GM19328 (cell line): ENCODE results near the gene MARK4.

Experiments used
- ATAC-seq: cut with Tn5 transposase; IDR thresholded peaks from one replicate; pipeline ENCODE4 v1.9.1; 2021; ENCODE audit warnings: mild to moderate bottlenecking, moderate library complexity; ENCODE audit not compliant: unreplicated experiment

MARK4 gene

DNA sequence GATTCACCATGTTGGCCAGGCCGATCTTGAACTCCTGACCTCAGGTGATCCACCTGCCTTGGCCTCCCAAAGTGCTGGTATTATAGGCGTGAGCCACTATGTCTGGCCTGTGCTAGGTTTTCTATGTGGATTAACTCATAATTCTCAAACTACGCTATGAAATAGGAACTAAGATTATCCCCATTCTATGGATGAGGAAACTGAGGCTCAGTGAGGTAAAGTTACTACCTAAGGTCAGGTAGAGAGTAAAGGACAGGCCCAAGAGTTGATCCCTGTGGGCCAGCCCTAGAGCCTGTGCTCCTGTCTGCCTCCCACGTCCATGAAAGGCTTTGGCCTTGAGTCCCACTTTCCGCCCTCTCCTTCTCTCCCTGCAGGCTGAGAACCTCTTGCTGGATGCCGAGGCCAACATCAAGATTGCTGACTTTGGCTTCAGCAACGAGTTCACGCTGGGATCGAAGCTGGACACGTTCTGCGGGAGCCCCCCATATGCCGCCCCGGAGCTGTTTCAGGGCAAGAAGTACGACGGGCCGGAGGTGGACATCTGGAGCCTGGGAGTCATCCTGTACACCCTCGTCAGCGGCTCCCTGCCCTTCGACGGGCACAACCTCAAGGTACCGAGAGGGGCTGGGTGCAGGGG is 20.1 kb downstream of the MARK4 start:
- no peak for ATAC-seq

DNA sequence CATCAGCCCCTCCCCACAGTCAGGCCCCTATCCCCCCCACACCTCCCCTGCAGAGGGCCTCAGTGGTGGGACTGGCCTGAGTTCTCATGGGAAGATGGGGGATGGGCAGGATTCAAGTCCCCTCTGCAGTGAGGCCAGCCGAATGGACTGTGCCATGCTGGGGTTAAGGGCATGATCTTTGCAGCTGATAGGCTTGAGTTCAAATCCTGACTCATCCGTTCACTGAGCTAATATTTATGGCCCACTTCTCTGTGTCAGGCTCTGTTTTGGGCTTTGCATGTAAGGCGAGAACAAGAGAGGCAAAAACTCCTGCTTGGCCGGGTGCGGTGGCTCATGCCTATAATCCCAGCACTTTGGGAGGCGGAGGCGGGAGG is 20.7 kb downstream of the MARK4 start:
- no peak for ATAC-seq

DNA sequence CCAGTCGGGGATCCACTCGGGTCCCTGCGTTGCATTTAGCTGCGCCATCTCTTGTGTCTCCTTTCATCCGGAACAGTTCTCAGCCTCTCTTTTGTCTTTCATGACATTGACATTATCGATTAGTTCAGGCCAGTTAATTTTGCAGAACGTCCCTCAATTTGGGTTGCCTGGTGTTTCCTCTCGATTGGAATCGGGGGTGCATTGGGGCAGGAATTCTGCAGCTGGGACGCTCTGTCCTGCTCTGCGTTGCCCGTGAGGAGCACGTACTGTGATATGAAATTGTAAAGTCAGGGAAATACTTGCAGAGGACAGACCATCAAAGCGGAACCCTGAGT is 22.4 kb downstream of the MARK4 start:
- ATAC-seq = no peak

DNA sequence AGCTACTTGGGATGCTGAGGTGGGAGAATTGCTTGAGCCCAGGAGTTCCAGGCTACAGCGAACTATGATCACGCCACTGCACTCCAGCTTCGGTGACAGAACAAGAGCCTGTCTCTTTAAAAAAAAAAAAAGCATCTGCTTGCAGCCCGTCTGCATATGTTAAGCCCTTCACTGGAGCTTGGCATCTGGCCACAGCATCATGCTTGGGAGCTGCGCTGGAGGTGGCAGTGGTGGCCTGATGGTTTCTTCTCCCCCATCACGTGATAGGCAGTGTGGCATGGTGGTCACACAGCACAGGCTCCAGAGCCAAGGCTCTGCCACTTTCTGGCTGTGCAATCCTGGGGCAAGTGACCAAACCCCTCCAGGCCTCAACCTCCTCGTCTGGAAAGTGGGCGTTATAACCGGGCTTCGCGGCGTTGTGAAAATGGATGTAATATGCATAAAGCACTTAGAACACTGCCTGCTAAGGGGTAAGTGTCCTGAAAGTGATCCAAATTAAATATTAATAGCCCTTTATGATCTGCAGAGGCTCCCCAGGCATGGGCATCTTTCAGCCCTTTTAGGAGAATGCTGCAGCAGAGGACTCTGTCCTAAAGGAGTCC is 24.4 kb downstream of the MARK4 start:
- ATAC-seq = no peak

DNA sequence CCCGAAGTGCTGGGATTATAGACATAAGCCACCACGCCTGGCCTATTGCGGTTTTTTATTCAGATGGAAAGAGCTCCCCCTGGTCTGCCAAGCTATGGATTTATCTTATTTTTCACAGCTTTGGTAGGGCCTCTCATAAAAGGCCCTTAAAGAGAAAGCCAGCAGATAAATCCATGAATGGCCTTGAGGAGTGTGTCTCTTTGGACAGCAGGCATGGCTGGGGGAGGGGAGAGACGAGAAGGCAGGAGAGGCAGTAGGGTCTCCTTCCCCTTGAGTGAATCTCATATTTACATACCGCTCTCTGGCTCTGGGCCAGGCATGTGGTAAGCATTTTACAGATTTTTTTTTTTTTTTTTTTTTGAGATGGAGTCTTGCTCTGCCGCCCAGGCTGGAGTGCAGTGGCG is 25.2 kb downstream of the MARK4 start:
- ATAC-seq = no peak

DNA sequence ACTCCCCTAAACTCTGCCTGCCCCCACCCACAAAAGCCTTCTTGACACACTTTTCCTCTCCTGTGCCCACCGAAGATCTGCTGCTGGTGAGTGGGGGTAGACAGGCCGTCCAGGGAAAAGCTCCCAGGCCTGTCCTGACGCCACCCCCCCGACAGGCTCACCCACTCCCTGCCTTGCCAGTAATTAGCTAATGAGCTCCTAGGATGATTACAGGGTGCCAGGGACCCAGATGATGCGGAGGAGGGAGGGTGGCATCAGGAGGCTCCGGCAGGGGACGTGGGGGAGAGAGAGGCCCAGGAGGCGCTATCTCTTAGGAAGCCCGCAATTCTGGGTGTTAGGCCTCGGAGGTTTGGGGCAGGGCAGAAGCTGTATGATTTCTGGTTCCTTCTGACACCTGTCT is 27.0 kb downstream of the MARK4 start:
- ATAC-seq = no peak

DNA sequence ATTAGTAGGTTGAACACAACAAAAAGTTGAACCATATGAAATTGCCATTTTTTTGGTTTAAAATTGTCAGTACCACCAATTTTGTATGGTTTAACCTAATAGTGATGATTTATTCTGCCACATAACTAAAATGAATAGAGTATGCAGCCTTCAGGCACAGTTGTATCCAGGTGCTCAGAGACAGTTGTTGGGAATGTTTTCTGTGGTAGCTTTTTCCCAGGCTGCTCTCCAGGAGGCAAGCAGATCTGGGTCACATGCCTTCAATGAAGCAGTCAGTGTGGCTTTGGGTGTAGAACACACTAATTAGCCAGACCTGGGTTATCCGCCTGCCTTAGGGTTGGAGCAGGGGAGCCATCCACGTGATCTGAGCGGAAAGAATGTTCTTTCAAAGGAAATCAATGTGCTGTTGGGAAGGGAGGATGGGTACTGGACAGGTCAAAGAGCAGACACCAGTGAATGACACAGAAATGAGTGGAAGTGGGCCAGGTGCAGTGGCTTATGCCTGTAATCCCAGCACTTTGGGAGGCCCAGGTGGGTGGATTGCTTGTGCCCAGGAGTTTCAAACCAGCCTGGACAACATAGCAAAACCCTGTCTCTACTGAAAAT is 28.6 kb downstream of the MARK4 start:
- no peak for ATAC-seq

DNA sequence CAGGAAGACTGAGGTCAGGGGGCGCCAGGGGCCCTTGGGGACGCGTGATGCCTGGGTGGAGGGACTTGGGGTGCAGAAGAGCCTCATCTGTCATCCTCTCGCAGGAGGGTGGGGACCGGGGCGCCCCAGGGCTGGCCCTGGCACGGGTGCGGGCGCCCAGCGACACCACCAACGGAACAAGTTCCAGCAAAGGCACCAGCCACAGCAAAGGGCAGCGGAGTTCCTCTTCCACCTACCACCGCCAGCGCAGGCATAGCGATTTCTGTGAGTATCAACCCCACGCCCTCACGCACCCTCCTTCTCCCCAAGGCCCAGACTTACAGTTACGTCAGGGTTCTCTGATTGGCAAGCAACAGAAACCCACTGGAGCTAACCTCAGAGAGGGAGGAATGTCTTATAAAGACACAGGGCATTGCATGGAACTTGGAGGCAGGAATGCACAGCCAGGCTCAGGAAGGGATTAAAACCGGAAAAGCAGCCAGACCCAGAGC is 29.4 kb downstream of the MARK4 start:
- no peak for ATAC-seq

DNA sequence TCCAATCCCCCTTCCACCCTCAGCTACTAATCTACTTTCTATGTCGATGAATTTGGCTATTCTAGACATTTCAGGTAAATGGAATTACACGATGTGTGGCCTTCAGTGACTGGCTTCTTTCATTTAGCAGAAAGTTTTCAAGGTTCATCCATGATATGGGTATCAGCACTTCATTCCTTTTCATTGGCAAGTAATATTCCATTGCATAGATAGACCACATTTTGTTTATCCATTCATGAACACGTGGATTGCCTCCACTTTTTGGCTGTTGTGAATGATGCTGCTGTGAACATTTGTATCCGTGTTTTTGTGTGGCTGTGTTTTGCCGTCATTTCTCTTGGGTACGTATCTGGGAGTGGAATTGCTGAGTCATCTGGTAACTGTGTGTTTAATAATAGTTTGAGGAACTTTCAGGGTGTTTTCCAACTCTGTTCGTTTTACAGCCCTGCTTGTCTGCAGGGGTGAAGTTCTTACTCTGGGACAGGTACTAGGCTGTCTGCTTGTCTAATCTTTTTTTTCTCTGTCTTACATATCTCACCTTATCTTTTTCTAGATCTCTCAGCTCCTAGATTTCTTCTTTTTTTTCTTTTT is 32.5 kb downstream of the MARK4 start:
- no peak for ATAC-seq

DNA sequence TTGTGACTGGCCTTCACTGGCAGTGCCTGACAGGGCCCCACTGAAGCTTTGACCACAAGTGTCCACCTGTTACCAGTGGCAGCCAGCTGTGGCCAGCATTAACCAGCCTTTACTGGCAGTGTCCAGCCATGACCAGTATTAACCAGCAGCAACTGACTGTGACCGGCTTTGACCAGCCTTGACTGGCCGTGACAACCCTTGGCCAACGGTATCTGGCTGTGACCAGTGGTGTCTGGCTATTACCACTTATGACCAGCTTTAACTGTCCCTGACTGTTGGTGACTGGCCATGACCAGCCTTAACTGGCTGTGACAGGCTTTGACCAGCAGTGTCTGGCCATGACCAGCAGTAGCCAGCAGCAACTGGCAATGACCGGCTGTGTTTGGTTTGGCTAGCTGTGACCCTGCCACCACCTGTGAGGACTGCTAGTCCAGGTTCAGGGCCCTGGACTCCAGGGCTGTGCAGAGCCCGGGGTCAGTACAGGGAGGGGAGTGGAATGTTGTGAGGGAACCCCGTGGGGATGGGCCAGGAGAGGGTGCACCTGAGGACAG is 39.4 kb downstream of the MARK4 start:
- ATAC-seq = no peak

DNA sequence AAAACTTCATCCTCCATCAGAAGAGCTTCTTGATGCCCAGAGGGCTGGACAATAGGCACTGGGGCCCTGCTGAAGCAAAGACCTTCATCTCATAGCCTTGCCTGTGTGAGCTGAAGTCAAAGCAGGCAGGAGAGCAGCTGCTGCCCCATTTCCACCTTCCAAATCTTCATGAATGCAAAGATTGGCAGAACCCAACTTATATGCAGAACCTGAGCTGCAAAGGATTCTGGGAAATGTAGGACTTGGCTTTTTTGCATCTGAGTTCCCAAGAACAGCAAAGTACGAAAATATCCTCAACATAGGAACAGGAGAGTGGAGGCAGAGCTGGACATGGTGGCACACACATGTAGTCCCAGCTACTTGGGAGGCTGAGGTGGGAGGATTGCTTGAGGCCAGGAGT is 40.8 kb downstream of the MARK4 start:
- ATAC-seq = no peak

DNA sequence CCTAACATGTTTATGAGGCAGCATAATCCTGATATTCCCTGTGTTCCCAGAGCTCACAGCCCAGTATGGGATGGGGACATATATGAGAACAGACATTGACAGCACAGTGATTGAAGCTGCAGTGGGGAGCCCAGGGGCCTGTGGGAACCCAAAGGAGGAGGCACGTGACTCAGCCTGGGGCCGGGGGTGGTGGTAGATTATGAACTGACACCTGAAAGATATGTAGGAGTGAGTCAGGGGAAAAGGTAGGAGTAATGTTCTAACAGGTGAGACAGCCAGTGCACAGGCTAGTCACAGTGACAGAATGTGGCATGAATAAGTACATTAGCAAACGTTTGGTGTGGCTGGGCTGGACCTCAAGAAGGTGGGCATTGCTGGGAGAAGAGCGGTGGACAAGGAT is 42.6 kb downstream of the MARK4 start:
- no peak for ATAC-seq

DNA sequence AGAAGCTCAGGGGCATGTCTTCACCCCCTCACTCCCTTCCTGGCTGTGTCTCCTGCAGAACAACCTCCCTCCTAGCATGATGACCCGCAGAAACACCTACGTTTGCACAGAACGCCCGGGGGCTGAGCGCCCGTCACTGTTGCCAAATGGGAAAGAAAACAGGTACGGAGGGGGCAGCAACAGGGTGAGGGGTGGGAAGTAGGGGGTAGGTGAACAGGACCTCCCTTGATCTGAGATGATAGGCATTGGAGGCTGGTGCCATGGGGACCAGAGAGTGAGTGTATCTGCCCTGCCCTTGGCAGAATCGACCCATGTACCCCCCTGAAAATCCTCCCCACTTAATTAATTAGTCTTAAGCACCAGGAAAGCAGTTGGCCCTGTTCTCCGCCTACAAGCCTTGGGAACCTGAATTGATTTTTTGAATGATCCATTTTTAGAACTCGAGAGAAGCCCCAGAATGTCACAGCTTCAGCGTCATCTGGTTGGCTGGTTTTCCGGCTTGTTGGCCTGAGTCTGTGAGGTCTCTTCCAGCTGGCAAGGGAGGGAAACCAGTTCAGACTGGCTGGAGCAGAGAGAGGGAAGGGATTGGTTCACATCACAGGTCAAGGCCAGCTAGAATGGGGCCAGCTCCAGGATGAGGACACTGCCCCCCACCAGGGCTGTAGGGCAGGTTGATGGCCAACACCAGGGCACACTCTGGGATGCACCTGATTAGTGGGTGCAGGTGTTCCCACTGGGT is 43.4 kb downstream of the MARK4 start:
- no peak for ATAC-seq

DNA sequence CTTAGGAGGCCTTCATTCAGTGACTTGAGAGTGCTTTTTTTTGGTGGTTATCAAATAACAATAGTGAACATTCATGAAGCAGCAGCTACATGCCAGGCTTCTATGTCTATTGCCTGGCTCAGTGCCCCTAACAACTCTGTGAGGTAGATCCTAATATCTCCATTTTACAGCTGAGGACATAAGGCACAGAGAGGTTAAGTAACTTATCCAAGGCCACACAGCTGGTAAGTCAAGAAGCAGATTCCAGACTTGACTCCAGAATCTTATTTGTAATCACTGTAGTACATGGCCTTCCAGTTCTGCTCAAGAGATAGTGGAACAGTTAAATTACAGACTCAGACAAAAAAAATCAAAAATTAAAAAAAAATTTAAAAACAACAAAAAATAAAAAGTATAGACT is 44.8 kb downstream of the MARK4 start:
- ATAC-seq = no peak

DNA sequence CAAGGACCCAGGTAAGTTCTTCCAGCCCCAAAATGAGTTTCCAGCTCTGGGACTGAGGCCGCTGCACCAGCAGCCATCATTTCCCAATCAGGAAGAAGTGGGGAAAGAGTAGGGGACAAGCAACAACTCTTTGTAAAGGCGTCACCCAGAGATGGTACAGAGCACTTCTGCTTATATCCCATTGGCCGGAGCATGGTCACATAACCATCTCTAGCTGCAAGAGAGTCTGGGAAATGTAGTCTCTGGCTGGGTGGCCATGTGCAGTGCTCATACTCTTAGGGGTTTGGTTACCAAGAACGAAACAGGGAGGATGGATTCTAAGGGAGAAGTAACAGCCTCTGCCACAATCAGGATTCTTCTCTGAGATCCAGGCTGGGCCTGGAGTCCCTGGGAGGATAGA is 45.3 kb downstream of the MARK4 start:
- ATAC-seq = no peak

DNA sequence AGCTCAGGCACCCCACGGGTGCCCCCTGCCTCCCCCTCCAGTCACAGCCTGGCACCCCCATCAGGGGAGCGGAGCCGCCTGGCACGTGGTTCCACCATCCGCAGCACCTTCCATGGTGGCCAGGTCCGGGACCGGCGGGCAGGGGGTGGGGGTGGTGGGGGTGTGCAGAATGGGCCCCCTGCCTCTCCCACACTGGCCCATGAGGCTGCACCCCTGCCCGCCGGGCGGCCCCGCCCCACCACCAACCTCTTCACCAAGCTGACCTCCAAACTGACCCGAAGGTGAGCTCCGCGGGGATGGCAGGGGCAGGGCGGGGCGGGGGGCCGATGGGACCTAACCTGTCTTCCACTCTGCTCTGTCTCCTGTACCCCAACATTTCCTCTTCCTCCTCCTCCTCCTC is 46.6 kb downstream of the MARK4 start:
- ATAC-seq = no peak

DNA sequence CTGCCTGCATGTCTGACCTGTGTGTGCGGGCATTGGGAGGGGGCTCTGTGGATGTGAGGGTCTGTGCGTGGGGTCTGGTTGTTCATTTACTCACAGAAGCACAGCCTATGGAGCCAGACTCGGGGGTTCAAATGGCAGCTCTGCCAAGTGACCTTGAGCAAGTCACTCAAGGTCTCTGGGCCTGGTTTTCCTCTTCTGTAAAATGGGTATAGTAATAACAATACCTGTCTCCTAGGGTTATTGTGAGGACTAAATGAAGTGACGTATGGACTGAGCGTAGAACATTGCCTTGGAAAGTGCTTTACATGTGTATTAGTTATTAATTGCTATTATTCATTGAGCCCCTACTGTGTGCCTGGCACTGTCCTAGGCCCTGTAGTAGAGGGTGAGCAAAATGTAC is 47.2 kb downstream of the MARK4 start:
- ATAC-seq = no peak

DNA sequence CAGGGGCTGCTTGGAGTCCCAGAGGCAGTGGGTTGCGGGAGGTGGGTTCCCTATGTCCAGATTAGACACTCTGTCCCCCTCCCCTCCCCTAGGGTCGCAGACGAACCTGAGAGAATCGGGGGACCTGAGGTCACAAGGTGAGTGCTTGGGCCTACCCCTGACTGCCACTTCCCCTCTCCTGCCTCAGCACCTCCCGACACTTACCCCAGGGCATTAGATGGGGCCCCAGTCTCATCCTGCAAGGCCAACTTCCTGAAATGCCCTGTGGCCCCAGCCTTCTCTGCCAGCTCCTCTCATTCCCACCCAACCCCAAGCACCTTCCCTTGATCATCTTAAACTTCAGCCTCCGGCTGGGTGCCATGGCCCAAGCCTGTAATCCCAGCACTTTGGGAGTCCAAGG is 48.6 kb downstream of the MARK4 start:
- ATAC-seq = no peak

DNA sequence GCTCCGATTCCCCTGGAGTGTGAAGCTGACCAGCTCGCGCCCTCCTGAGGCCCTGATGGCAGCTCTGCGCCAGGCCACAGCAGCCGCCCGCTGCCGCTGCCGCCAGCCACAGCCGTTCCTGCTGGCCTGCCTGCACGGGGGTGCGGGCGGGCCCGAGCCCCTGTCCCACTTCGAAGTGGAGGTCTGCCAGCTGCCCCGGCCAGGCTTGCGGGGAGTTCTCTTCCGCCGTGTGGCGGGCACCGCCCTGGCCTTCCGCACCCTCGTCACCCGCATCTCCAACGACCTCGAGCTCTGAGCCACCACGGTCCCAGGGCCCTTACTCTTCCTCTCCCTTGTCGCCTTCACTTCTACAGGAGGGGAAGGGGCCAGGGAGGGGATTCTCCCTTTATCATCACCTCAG is 51.3 kb downstream of the MARK4 start:
- no peak for ATAC-seq

DNA sequence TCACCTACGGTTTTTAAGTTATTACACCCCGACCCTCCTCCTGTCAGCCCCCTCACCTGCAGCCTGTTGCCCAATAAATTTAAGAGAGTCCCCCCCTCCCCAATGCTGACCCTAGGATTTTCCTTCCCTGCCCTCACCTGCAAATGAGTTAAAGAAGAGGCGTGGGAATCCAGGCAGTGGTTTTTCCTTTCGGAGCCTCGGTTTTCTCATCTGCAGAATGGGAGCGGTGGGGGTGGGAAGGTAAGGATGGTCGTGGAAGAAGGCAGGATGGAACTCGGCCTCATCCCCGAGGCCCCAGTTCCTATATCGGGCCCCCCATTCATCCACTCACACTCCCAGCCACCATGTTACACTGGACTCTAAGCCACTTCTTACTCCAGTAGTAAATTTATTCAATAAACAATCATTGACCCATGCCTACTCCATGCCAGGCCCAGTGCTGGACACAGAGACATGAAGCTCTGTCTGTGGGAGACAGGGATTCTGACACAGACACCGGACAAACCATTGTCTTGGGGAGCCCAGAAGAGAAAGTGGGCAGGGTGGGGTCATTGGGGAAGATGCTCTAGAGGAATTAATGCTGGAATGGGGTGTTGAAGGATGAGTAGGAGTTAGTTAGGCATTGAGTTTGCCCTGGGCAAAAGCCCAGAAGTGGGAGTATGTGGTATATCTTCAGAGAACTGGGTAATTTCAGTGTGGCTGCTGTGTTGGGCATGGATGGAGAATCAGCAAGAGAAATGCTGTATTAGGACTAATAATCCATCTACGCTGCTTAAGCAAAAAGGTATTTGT is 52.4 kb downstream of the MARK4 start:
- ATAC-seq = no peak
